Endothelial cell of umbilical vein (primary cell): ENCODE results near the gene NDUFS1. TPM values are rescaled to one million over a fixed set of nuclear protein-coding genes. Genes with fewer than 3 reads are reported as not detected.
"Not testable (repeated sequence)": the region's sequence is repeated elsewhere in the genome, so short reads cannot be mapped to it uniquely, and the experiment has no call there.

Experiments
- BruUV-seq: library from RNA; stranded (reverse); fragments of 400-500 nt; replicated peaks from 2 replicates; lab custom pipeline; 2021; lab: Mats Ljungman, UMichigan
- CTCF ChIA-PET: fragments of 300-600, 350-600 bp; sonication (Branson Sonifier 250); formaldehyde crosslinking; loops from one replicate; lab custom pipeline; 2021; ENCODE audit warnings: antibody characterized with exemption, inconsistent platforms; lab: Charles Lee
- POLR2A ChIA-PET: fragments of 300-600, 350-600 bp; sonication (Branson Sonifier 250); formaldehyde crosslinking; loops from one replicate; lab custom pipeline; 2021; ENCODE audit warnings: antibody characterized with exemption, inconsistent platforms; lab: Charles Lee
- DNase-seq: peaks from one replicate; pipeline ENCODE4 v3.0.0-alpha.2; 2011; ENCODE audit warnings: low read depth, low spot score
- FAIRE-seq: peaks from 2 replicates; lab custom pipeline; 2011; peaks lifted over from hg19 to GRCh38; lab: Jason Lieb, UNC
- H2AFZ ChIP-seq: 2 replicates; pipeline ENCODE4 v1.6.0; 2012; ENCODE audit warnings: low read depth, low read length, control low read depth, inconsistent platforms
- H3K27ac ChIP-seq: 2 replicates; pipeline ENCODE4 v1.5.1; 2011; ENCODE audit warnings: low read depth, mild to moderate bottlenecking, control low read depth, low read length, moderate library complexity; ENCODE audit not compliant: insufficient read depth
- H3K27me3 ChIP-seq, 2 experiments: 2 replicates each; pipeline versions ENCODE4 v1.6.0 to v1.6.1; 2011; ENCODE audit warnings: low read length in 2 of 2, mixed read lengths in 1 of 2; ENCODE audit not compliant: control insufficient read depth in 2 of 2, insufficient read depth in 2 of 2
- H3K36me3 ChIP-seq, 2 experiments: 2 replicates in 1 of 2; 3 replicates in 1 of 2; pipeline ENCODE4 v1.5.1; 2011; ENCODE audit warnings: low read length in 2 of 2, mild to moderate bottlenecking in 1 of 2, moderate library complexity in 1 of 2; ENCODE audit not compliant: control insufficient read depth in 2 of 2, insufficient read depth in 2 of 2; ENCODE audit errors: extremely low read depth in 1 of 2
- H3K4me1 ChIP-seq: 3 replicates; pipeline ENCODE4 v1.5.1; 2011; ENCODE audit warnings: mild to moderate bottlenecking, low read length; ENCODE audit not compliant: control insufficient read depth, insufficient read depth; ENCODE audit errors: extremely low read depth
- H3K4me2 ChIP-seq: 2 replicates; pipeline ENCODE4 v1.6.1; 2011; ENCODE audit warnings: low read length, control low read depth, mixed read lengths; ENCODE audit not compliant: insufficient read depth
- H3K4me3 ChIP-seq, 3 experiments: fragments of 200-600 bp in 1 of 3; sonication (generic), shearing (Covaris generic) in 1 of 3; replicated peaks in 1 of 3; 2 replicates each; pipeline ENCODE4 v1.5.1; 2011 to 2016; ENCODE audit warnings: control low read depth in 3 of 3, low read length in 3 of 3, mild to moderate bottlenecking in 2 of 3, inconsistent platforms in 1 of 3, low read depth in 1 of 3, moderate library complexity in 1 of 3; ENCODE audit not compliant: insufficient read depth in 1 of 3
- H3K79me2 ChIP-seq: 2 replicates; pipeline ENCODE4 v1.6.0; 2012; ENCODE audit warnings: low read length, inconsistent platforms; ENCODE audit not compliant: control insufficient read depth, insufficient read depth
- H3K9ac ChIP-seq: replicated peaks from 2 replicates; pipeline ENCODE3; 2011; ENCODE audit warnings: low read length, control low read depth; ENCODE audit not compliant: insufficient read depth; ENCODE audit errors: extremely low read depth
- H3K9me1 ChIP-seq: replicated peaks from 3 replicates; pipeline ENCODE4 v1.6.0; 2011; ENCODE audit warnings: mild to moderate bottlenecking, low read length; ENCODE audit not compliant: control insufficient read depth, insufficient read depth; ENCODE audit errors: extremely low read depth
- H3K9me3 ChIP-seq: replicated peaks from 2 replicates; pipeline ENCODE4 v1.5.1; 2012; ENCODE audit warnings: low read length, inconsistent platforms; ENCODE audit not compliant: control insufficient read depth, insufficient read depth
- H4K20me1 ChIP-seq: replicated peaks from 2 replicates; pipeline ENCODE3; 2011; ENCODE audit warnings: mild to moderate bottlenecking, low read length; ENCODE audit not compliant: control insufficient read depth, insufficient read depth; ENCODE audit errors: extremely low read depth
- EZH2 ChIP-seq: IDR thresholded peaks from 2 replicates; pipeline ENCODE4 v1.6.1; 2012; ENCODE audit warnings: borderline replicate concordance, low read depth, mild to moderate bottlenecking, moderate library complexity, low read length, inconsistent platforms; ENCODE audit not compliant: severe bottlenecking
- FOS ChIP-seq: IDR thresholded peaks from 2 replicates; pipeline ENCODE4 v1.6.1; 2011; ENCODE audit warnings: mild to moderate bottlenecking, low read length, moderate library complexity, borderline replicate concordance; ENCODE audit not compliant: insufficient read depth
- GATA2 ChIP-seq: IDR thresholded peaks from 2 replicates; pipeline ENCODE4 v1.7.0; 2011; ENCODE audit warnings: low read depth, mild to moderate bottlenecking, moderate library complexity, mixed read lengths, low read length; ENCODE audit not compliant: insufficient read length, insufficient read depth
- JUN ChIP-seq: IDR thresholded peaks from 2 replicates; pipeline ENCODE4 v1.6.1; 2011; ENCODE audit warnings: borderline replicate concordance, low read depth; ENCODE audit not compliant: insufficient read length, insufficient read depth
- MYC ChIP-seq: IDR thresholded peaks from one replicate; pipeline ENCODE4 v1.6.1; 2011; ENCODE audit warnings: mild to moderate bottlenecking, low read depth, low read length
- POLR2A ChIP-seq: IDR thresholded peaks from 2 replicates; pipeline ENCODE4 v1.6.1; 2012; ENCODE audit warnings: low read depth, mild to moderate bottlenecking, control low read depth, low read length
- POLR2AphosphoS5 ChIP-seq: IDR thresholded peaks from 2 replicates; pipeline ENCODE4 v1.6.1; 2012; ENCODE audit warnings: low read depth, mild to moderate bottlenecking, control low read depth, low read length, moderate library complexity; ENCODE audit not compliant: insufficient read depth
- dilution Hi-C: fragments of 300-500 bp; cut with MboI; formaldehyde crosslinking; loops from one replicate; pipeline ENCODE4 v1.15.0; 2019; ENCODE audit warnings: low sequenced_read_pairs; ENCODE audit not compliant: extremely low pct_ligation_motif_present
- intact Hi-C: fragments of 100-400 bp; cut with micrococcal nuclease; formaldehyde crosslinking; loops from one replicate; pipeline ENCODE4 v1.10.0; 2022
- polyA plus RNA-seq, 4 experiments: library from polyadenylated mRNA; depleted of rRNA in 3 of 4; stranded (reverse) in 3 of 4; unstranded in 1 of 4; fragments of >200 nt; gene quantifications; 2 replicates each; pipeline versions ENCODE4 v1.2.1 to v1.2.3, GENCODE V29; 2011 to 2012; ENCODE audit warnings: missing spikeins in 1 of 4
- total RNA-seq: library from RNA; stranded (reverse); gene quantifications from 2 replicates; pipeline ENCODE4 v1.2.3, GENCODE V29; 2021
- TF ChIP-seq, protein P1 (sequence below): IDR thresholded peaks from 2 replicates; pipeline ENCODE4 v1.6.1; 2011; ENCODE audit not compliant: insufficient read depth, insufficient read length
- TF ChIP-seq, protein P2 (sequence below), 2 donors: IDR thresholded peaks; 1 replicate in 1 of 2; 2 replicates in 1 of 2; pipeline ENCODE4 v1.5.1; 2011; ENCODE audit warnings: low read length in 2 of 2, mild to moderate bottlenecking in 2 of 2, moderate library complexity in 2 of 2, control low read depth in 1 of 2, inconsistent platforms in 1 of 2, low read depth in 1 of 2; ENCODE audit not compliant: insufficient read depth in 1 of 2; ENCODE audit errors: extremely low read depth in 1 of 2

The NDUFS1 gene
- total and polyA plus RNA-seq, 2 donors (not counting 3 experiments of a cell fraction or from before 2014, with no cell fraction given) = 49.8 to 93.2 TPM

GRCh38 chr2:206077879-206078278 is 81.4 kb downstream of the NDUFS1 start:
- H3K79me2 ChIP-seq = peaks cover 58% of the 10 kb centered on the region
- H4K20me1 ChIP-seq, dilution Hi-C loops, intact Hi-C loops, H3K4me1 ChIP-seq, H3K36me3 ChIP-seq, BruUV-seq, DNase-seq, POLR2A ChIA-PET, H3K9me1 ChIP-seq, H3K27me3 ChIP-seq, H3K27ac ChIP-seq, H3K9me3 ChIP-seq, H3K4me2 ChIP-seq, FAIRE-seq, H2AFZ ChIP-seq, H3K4me3 ChIP-seq, H3K9ac ChIP-seq: not testable (repeated sequence)
- CTCF ChIA-PET = interaction anchor here (0.8 to 1.6 kb wide), 3 partner anchors 8 to 19 kb away, joined by 3 to 5 read pairs (median 4); partner anchors contain the start of gene INO80D

DNA sequence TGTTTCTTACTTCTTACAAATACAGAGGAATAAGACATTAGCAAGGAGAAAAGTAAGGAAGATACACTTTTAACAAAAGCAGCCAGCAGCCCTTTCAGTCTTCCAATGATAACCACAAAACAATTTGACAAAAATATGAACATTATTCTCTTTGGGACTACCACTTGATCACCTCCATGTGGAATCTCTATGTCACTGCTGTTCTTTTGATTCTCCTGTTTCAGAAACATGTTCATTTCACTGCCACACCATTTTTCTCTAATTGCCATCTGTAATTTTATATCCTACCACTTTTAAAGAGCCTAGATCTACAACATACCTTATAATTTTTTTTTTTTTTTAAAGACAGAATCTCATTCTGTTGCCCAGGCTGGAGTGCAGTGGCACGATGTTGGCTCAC is 84.1 kb downstream of the NDUFS1 start:
- H3K4me3 ChIP-seq = no peak overlapping the region
- H3K9me1 ChIP-seq = no peaks in the 10 kb centered on the region
- H4K20me1 ChIP-seq = no peaks in the 10 kb centered on the region
- no peaks in the 10 kb centered on the region for H3K36me3 ChIP-seq
- H3K27me3 ChIP-seq = no peaks in the 10 kb centered on the region
- H3K4me2 ChIP-seq = no peak overlapping the region
- BruUV-seq = no TSS peak
- no peak overlapping the region for H3K9ac ChIP-seq
- H3K9me3 ChIP-seq = no peaks in the 10 kb centered on the region
- dilution Hi-C loops = no loop called here
- DNase-seq = no peak
- H3K27ac ChIP-seq = no peak overlapping the region
- ChIA-PET CTCF (no interaction called here), POLR2A (no interaction called here)
- H3K79me2 ChIP-seq = peaks cover 52% of the 10 kb centered on the region
- intact Hi-C loops = no loop called here
- no peaks in the 10 kb centered on the region for H3K4me1 ChIP-seq
- no peak for FAIRE-seq
- TF ChIP-seq POLR2A (no peak), POLR2AphosphoS5 (no peak), GATA2 (no peak), EZH2 (no peak), JUN (no peak), MYC (no peak), FOS (no peak)
- TF ChIP-seq, protein P1, sequence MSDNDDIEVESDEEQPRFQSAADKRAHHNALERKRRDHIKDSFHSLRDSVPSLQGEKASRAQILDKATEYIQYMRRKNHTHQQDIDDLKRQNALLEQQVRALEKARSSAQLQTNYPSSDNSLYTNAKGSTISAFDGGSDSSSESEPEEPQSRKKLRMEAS = no peak
- TF ChIP-seq, protein P2, sequence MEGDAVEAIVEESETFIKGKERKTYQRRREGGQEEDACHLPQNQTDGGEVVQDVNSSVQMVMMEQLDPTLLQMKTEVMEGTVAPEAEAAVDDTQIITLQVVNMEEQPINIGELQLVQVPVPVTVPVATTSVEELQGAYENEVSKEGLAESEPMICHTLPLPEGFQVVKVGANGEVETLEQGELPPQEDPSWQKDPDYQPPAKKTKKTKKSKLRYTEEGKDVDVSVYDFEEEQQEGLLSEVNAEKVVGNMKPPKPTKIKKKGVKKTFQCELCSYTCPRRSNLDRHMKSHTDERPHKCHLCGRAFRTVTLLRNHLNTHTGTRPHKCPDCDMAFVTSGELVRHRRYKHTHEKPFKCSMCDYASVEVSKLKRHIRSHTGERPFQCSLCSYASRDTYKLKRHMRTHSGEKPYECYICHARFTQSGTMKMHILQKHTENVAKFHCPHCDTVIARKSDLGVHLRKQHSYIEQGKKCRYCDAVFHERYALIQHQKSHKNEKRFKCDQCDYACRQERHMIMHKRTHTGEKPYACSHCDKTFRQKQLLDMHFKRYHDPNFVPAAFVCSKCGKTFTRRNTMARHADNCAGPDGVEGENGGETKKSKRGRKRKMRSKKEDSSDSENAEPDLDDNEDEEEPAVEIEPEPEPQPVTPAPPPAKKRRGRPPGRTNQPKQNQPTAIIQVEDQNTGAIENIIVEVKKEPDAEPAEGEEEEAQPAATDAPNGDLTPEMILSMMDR (IDR thresholded peaks at IDR 0.05; ENCODE audit: extremely low read depth in 1 of 2, insufficient read depth in 1 of 2, low read depth in 1 of 2, low read length in 2 of 2) = no peak
- no peak overlapping the region for H2AFZ ChIP-seq
